CD14-positive monocyte (primary cell): ENCODE results near the gene STARD8. TPM values are rescaled to one million over a fixed set of nuclear protein-coding genes. Genes with fewer than 3 reads are reported as not detected.

Source experiments
- DNase-seq, 3 donors: peaks; one replicate each; pipeline ENCODE4 v3.0.0-alpha.2; 2011 to 2022
- H2AFZ ChIP-seq: 2 replicates; pipeline ENCODE4 v1.6.0; 2012; ENCODE audit warnings: mild to moderate bottlenecking, low read depth, low read length, inconsistent platforms; ENCODE audit not compliant: insufficient read depth, poor library complexity, severe bottlenecking
- H3K27ac ChIP-seq, 2 donors: 1 replicate in 1 of 2; 2 replicates in 1 of 2; pipeline ENCODE4 v1.5.1; 2012 to 2013; ENCODE audit warnings: low read length in 2 of 2, control low read depth in 1 of 2, inconsistent platforms in 1 of 2, low read depth in 1 of 2, mild to moderate bottlenecking in 1 of 2
- H3K27me3 ChIP-seq, 2 donors: one replicate each; pipeline versions ENCODE4 v1.6.0 to v1.6.1; 2011 to 2013; ENCODE audit warnings: low read length in 2 of 2; ENCODE audit not compliant: control insufficient read depth in 2 of 2, insufficient read depth in 2 of 2
- H3K36me3 ChIP-seq, 2 donors: replicated peaks in 1 of 2; 1 replicate in 1 of 2; 2 replicates in 1 of 2; pipeline versions ENCODE4 v1.5.1 to v1.6.1; 2012 to 2013; ENCODE audit warnings: low read length in 2 of 2, control low read depth in 1 of 2, inconsistent platforms in 1 of 2, mild to moderate bottlenecking in 1 of 2; ENCODE audit not compliant: insufficient read depth in 2 of 2, control insufficient read depth in 1 of 2
- H3K4me1 ChIP-seq, 2 donors: 1 replicate in 1 of 2; 2 replicates in 1 of 2; pipeline versions ENCODE4 v1.5.1 to v1.6.1; 2012 to 2013; ENCODE audit warnings: low read length in 2 of 2, control low read depth in 1 of 2, inconsistent platforms in 1 of 2, mild to moderate bottlenecking in 1 of 2, moderate library complexity in 1 of 2; ENCODE audit not compliant: insufficient read depth in 2 of 2, control insufficient read depth in 1 of 2
- H3K4me2 ChIP-seq: replicated peaks from 2 replicates; pipeline ENCODE3; 2012; ENCODE audit warnings: low read length, moderate library complexity, mild to moderate bottlenecking; ENCODE audit not compliant: poor library complexity, severe bottlenecking; ENCODE audit errors: extremely low read depth
- H3K4me3 ChIP-seq, 3 experiments: fragments of 200-600 bp in 1 of 3; sonication (generic) in 1 of 3; replicated peaks in 1 of 3; 1 replicate in 2 of 3; 2 replicates in 1 of 3; pipeline ENCODE4 v1.5.1; 2011 to 2013; ENCODE audit warnings: low read length in 3 of 3, mild to moderate bottlenecking in 3 of 3, control low read depth in 2 of 3, low read depth in 2 of 3, inconsistent platforms in 1 of 3, moderate library complexity in 1 of 3
- H3K79me2 ChIP-seq: 2 replicates; pipeline ENCODE4 v1.6.0; 2012; ENCODE audit warnings: mild to moderate bottlenecking, control low read depth, inconsistent platforms, low read length, moderate library complexity; ENCODE audit not compliant: insufficient read depth
- H3K9ac ChIP-seq: 2 replicates; pipeline ENCODE4 v1.6.0; 2017; ENCODE audit warnings: low read length, mild to moderate bottlenecking; ENCODE audit not compliant: insufficient read depth, poor library complexity, severe bottlenecking
- H3K9me3 ChIP-seq, 2 donors: replicated peaks in 1 of 2; 1 replicate in 1 of 2; 2 replicates in 1 of 2; pipeline versions ENCODE4 v1.5.1 to v1.6.1; 2012 to 2013; ENCODE audit warnings: low read length in 2 of 2, control low read depth in 1 of 2; ENCODE audit not compliant: control insufficient read depth in 1 of 2, insufficient read depth in 1 of 2
- H4K20me1 ChIP-seq: 2 replicates; pipeline ENCODE4 v1.6.0; 2012; ENCODE audit warnings: mild to moderate bottlenecking, low read length, control low read depth, moderate library complexity; ENCODE audit not compliant: insufficient read depth
- H3K27ac Mint-ChIP-seq, 7 donors: one replicate each; pipeline ENCODE4 v1.8.0; 2020; ENCODE audit warnings: mild to moderate bottlenecking in 7 of 7, mixed read lengths in 7 of 7, moderate library complexity in 6 of 7, inconsistent platforms in 2 of 7
- H3K27me3 Mint-ChIP-seq, 3 donors: one replicate each; pipeline ENCODE4 v1.8.0; 2021 to 2022; ENCODE audit warnings: low read depth in 3 of 3, mild to moderate bottlenecking in 3 of 3, mixed read lengths in 3 of 3, moderate library complexity in 3 of 3, inconsistent platforms in 1 of 3
- H3K36me3 Mint-ChIP-seq, 2 donors: one replicate each; pipeline ENCODE4 v1.8.0; 2020; ENCODE audit warnings: mixed read lengths in 2 of 2, inconsistent platforms in 1 of 2, mild to moderate bottlenecking in 1 of 2
- H3K4me1 Mint-ChIP-seq: one replicate; pipeline ENCODE4 v1.8.0; 2020; ENCODE audit warnings: mild to moderate bottlenecking, mixed read lengths
- H3K4me3 Mint-ChIP-seq, 2 donors: one replicate each; pipeline ENCODE4 v1.8.0; 2020; ENCODE audit warnings: mild to moderate bottlenecking in 2 of 2, mixed read lengths in 2 of 2, moderate library complexity in 1 of 2
- H3K9me3 Mint-ChIP-seq, 7 donors: one replicate each; pipeline ENCODE4 v1.8.0; 2020 to 2022; ENCODE audit warnings: mixed read lengths in 7 of 7, mild to moderate bottlenecking in 6 of 7, moderate library complexity in 6 of 7, inconsistent platforms in 2 of 7
- CTCF ChIP-seq: fragments of 200-600 bp; IDR thresholded peaks from one replicate; pipeline ENCODE4 v1.8.0; 2022; ENCODE audit warnings: antibody characterized with exemption, mild to moderate bottlenecking
- WGBS: methylation state at CpG from one replicate; pipeline ENCODE4 v1.1.5; 2013; ENCODE audit warnings: missing lambda C conversion rate; ENCODE audit not compliant: insufficient coverage; 5-methylcytosine and 5-hydroxymethylcytosine counted together
- intact Hi-C, 2 donors: fragments of 100-400 bp; cut with micrococcal nuclease; formaldehyde crosslinking; loops; one replicate each; pipeline versions ENCODE4 v1.15.0 to v1.15.1; 2023
- polyA plus RNA-seq, 3 donors: library from polyadenylated mRNA; depleted of rRNA in 1 of 3; unstranded in 2 of 3; stranded (reverse) in 1 of 3; fragments of 300-500 nt in 2 of 3; fragments of >200 nt in 1 of 3; fragmentation: Illumina TruSeq in 2 of 3; gene quantifications; 1 replicate in 2 of 3; 2 replicates in 1 of 3; pipeline ENCODE4 v1.2.3, GENCODE V29; 2012 to 2021

The STARD8 gene
- polyA plus RNA-seq, 3 donors, result 1.2 to 4.1 (median 1.7) TPM

DNA sequence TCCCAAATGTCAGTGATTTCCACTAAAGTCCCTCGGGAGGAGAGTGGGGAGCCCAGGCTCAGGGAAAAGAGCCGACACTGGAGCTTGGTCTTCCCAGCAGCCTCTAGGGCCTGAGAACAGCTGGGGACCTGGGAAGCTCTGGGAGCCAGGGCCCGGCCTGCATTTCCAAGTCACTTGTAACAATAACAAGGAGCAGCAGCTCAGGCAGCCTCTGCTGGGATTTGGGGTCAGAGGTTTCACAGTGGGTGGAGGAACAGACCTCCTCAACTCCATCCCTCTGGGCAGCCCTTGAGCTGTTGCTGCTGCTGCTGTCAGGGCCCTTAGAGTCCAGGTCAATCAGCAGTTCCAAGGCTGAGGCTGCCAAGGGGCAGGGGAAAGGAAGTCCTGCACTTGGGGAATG is 11.1 kb downstream of the STARD8 start:
- Mint-ChIP-seq H3K27ac (peak overlapping the region in 1 of 7 donors; percentile 22), H3K27me3 (peaks cover 0 to 13% (median 2%) of the 10 kb centered on the region in 3 donors), H3K9me3 (peaks cover 0 to 10% (median 1%) of the 10 kb centered on the region in 7 donors), H3K4me1 (peaks cover 14% of the 10 kb centered on the region), H3K36me3 (no peaks in the 10 kb centered on the region), H3K4me3 (no peak overlapping the region)
- no peaks in the 10 kb centered on the region for H3K9me3 ChIP-seq
- H2AFZ ChIP-seq, result no peak overlapping the region
- WGBS, result 100% methylated on average over 2 of the region's 3 CpGs
- H3K4me1 ChIP-seq, result peaks cover 14% of the 10 kb centered on the region in 2 donors
- H3K4me2 ChIP-seq, result no peak overlapping the region
- no peaks in the 10 kb centered on the region for H3K27me3 ChIP-seq
- H3K9ac ChIP-seq, result no peak overlapping the region
- DNase-seq, result no peak
- H3K36me3 ChIP-seq, result no peaks in the 10 kb centered on the region
- no peak overlapping the region for H3K4me3 ChIP-seq
- no peaks in the 10 kb centered on the region for H4K20me1 ChIP-seq
- no peaks in the 10 kb centered on the region for H3K79me2 ChIP-seq
- H3K27ac ChIP-seq, result no peak overlapping the region
- TF ChIP-seq CTCF, result no peak
- intact Hi-C loops, result no loop called here

DNA sequence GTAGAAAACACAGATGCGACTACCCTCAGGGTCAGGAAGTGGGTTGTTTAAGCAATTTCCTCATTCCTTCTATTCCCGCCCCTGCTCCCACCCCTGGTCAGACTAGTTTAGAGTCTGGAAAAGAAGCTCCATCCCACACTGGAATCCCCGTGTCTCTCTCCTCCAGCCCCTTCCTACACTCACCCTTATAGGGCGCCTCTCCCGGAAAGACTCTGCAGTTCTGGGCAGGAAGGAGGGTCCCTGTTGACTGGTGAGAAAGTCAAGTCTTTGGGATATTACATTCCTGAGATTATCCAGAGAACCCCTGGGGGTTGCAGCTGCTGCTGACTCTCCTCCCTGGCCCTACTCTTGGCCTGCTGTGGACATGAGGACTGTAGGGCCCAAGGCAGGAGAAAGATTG is 11.9 kb downstream of the STARD8 start:
- intact Hi-C loops, result no loop called here
- Histone ChIP-seq H3K9me3 (no peaks in the 10 kb centered on the region), H3K36me3 (no peaks in the 10 kb centered on the region), H3K4me3 (no peak overlapping the region), H3K9ac (no peak overlapping the region), H3K27me3 (no peaks in the 10 kb centered on the region), H3K4me2 (no peak overlapping the region), H3K27ac (no peak overlapping the region), H3K4me1 (peaks cover 14% of the 10 kb centered on the region in 2 donors), H4K20me1 (no peaks in the 10 kb centered on the region), H2AFZ (no peak overlapping the region), H3K79me2 (no peaks in the 10 kb centered on the region)
- H3K36me3 Mint-ChIP-seq, result no peaks in the 10 kb centered on the region
- peaks cover 0 to 10% (median 1%) of the 10 kb centered on the region in 7 donors for H3K9me3 Mint-ChIP-seq
- TF ChIP-seq CTCF, result no peak
- H3K4me1 Mint-ChIP-seq, result peaks cover 14% of the 10 kb centered on the region
- no peak for DNase-seq
- no peak overlapping the region for H3K4me3 Mint-ChIP-seq
- WGBS, result 100% methylated on average over 1 of the region's 5 CpGs
- peaks cover 0 to 13% (median 2%) of the 10 kb centered on the region in 3 donors for H3K27me3 Mint-ChIP-seq
- H3K27ac Mint-ChIP-seq, result no peak overlapping the region
